Measurements from ENCODE around the gene SCG2.

Gene SCG2

GRCh38 chr2:223563462-223563861 is 38.7 kb downstream of the SCG2 start:
- no peak for DNase-seq

GRCh38 chr2:223562078-223562477 is 40.1 kb downstream of the SCG2 start:
- no peak for DNase-seq

DNA sequence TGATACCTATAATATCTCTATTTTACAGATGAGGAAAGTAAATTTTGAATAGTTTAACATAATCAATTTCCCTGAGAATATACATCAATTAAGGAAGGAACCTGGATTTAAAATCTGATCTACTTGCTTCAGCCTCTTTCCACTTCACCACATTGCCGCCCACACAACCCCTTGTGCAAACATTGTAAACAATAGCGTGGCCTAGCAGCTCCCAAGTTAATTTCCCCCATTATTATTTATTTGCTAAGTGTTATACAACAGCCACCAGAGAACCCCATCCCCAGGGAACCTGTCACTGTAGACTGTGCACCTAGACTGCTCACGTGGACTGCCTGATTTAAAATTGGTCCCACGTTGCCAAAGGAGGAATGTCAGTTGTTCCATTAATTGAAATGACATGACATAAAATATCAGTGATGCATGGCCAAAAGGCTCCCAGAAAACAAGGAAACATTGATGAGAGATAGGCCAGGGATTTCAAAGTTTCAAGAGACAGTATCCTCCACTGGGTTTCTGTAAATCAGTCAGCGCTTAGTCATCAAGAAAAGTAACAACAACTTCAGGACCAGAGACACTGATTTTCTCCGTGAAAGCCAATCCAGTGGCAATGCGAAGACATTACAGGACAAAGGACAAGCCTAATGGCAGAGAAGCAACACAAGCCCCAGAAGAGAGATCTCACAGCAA is 41.3 kb downstream of the SCG2 start:
- DNase-seq = no peak

- DNase-seq = no peak
Observed at GRCh38 chr2:223558970-223559369, 43.2 kb downstream of the SCG2 start.

DNA sequence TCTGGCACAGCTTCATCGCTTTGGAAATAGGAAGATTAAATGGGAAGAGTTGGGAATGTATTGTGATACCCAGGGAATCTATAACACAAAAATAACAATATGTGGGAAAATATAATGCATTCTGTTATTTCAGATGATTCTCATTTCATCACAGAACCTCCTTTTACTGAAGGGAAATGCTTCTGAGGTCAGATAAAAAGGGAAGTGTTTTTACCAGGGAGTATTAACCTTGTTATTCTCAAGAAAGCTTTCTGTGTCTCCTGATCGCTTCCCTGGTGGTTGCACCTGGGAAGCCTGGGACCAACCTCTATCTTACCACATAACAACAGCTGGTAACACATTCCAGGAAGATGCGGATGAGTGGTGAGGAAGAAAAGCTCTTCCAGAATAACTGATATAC is 47.2 kb downstream of the SCG2 start:
- DNase-seq = no peak

GRCh38 chr2:223549215-223549614 is 52.9 kb downstream of the SCG2 start:
- DNase-seq = no peak

GRCh38 chr2:223548194-223548593 is 54.0 kb downstream of the SCG2 start:
- DNase-seq = no peak
